T-cell (primary cell): ENCODE data around the gene FLT4. TPM values are rescaled to one million over a fixed set of nuclear protein-coding genes. Genes with fewer than 3 reads are reported as not detected.
A peak's percentile ranks its signal among the peaks of the same experiment; 100 is the strongest.
"Not testable (repeated sequence)": the region's sequence is repeated elsewhere in the genome, so short reads cannot be mapped to it uniquely, and the experiment has no call there.

Source experiments
- ATAC-seq, 4 experiments: fragments of 200-7000 bp in 3 of 4; fragments of 150-1000 bp in 1 of 4; cut with Tn5 transposase; replicated peaks in 1 of 4; 1 replicate in 3 of 4; 2 replicates in 1 of 4; pipeline ENCODE4 v1.10.0; 2021; ENCODE audit warnings: moderate library complexity in 3 of 4, mild to moderate bottlenecking in 2 of 4, moderate number of reproducible peaks in 1 of 4
- CTCF ChIA-PET, 2 donors: fragments of 300-600 bp; sonication (Branson Sonifier 250); formaldehyde crosslinking; loops; one replicate each; lab custom pipeline; 2022; ENCODE audit warnings: antibody characterized with exemption in 2 of 2; lab: Charles Lee
- POLR2A ChIA-PET, 2 donors: fragments of 300-600 bp; sonication (Branson Sonifier 250); formaldehyde crosslinking; loops; one replicate each; lab custom pipeline; 2022; ENCODE audit warnings: antibody characterized with exemption in 2 of 2; lab: Charles Lee
- DNase-seq, 35 experiments: peaks; one replicate each; pipeline versions ENCODE4 v3.0.0 to v3.0.0-alpha.2; 2013 to 2023
- H3K27ac ChIP-seq: one replicate; pipeline ENCODE4 v1.5.1; 2013; ENCODE audit warnings: low read length
- H3K27me3 ChIP-seq, 2 experiments: replicated peaks in 1 of 2; 1 replicate in 1 of 2; 2 replicates in 1 of 2; pipeline versions ENCODE4 v1.6.1 to v1.7.0; 2013; ENCODE audit warnings: low read length in 1 of 2, mixed read lengths in 1 of 2; ENCODE audit not compliant: control insufficient read depth in 2 of 2, insufficient read depth in 2 of 2; ENCODE audit errors: extremely low read depth in 1 of 2
- H3K36me3 ChIP-seq, 2 donors: 1 replicate in 1 of 2; 2 replicates in 1 of 2; pipeline versions ENCODE4 v1.6.1 to v1.7.0; 2013; ENCODE audit warnings: low read length in 1 of 2; ENCODE audit not compliant: control insufficient read depth in 2 of 2, insufficient read depth in 1 of 2; ENCODE audit errors: extremely low read depth in 1 of 2
- H3K4me1 ChIP-seq, 2 experiments: 1 replicate in 1 of 2; 2 replicates in 1 of 2; pipeline versions ENCODE4 v1.6.1 to v1.7.0; 2013; ENCODE audit warnings: low read length in 2 of 2, mixed read lengths in 1 of 2; ENCODE audit not compliant: insufficient read depth in 2 of 2, control insufficient read depth in 1 of 2; ENCODE audit errors: extremely low read depth in 1 of 2
- H3K4me3 ChIP-seq, 2 donors: 1 replicate in 1 of 2; 2 replicates in 1 of 2; pipeline versions ENCODE4 v1.5.1 to v1.7.0; 2013; ENCODE audit warnings: mild to moderate bottlenecking in 2 of 2, low read length in 1 of 2, moderate library complexity in 1 of 2; ENCODE audit not compliant: control insufficient read depth in 1 of 2; ENCODE audit errors: extremely low read depth in 1 of 2
- H3K9me3 ChIP-seq: 2 replicates; pipeline ENCODE4 v1.7.0; 2013
- H3K27ac Mint-ChIP-seq, 2 donors: one replicate each; pipeline ENCODE4 v1.8.0; 2020 to 2021; ENCODE audit warnings: mild to moderate bottlenecking in 2 of 2, mixed read lengths in 2 of 2
- H3K27me3 Mint-ChIP-seq, 2 donors: one replicate each; pipeline ENCODE4 v1.8.0; 2021 to 2022; ENCODE audit warnings: mixed read lengths in 2 of 2
- H3K36me3 Mint-ChIP-seq: one replicate; pipeline ENCODE4 v1.8.0; 2021; ENCODE audit warnings: mixed read lengths
- H3K4me1 Mint-ChIP-seq, 3 donors: one replicate each; pipeline ENCODE4 v1.8.0; 2020 to 2022; ENCODE audit warnings: mixed read lengths in 3 of 3, mild to moderate bottlenecking in 1 of 3
- H3K4me3 Mint-ChIP-seq, 3 donors: one replicate each; pipeline ENCODE4 v1.8.0; 2020 to 2022; ENCODE audit warnings: mild to moderate bottlenecking in 3 of 3, mixed read lengths in 3 of 3, moderate library complexity in 3 of 3
- H3K9me3 Mint-ChIP-seq, 3 donors: one replicate each; pipeline ENCODE4 v1.8.0; 2020 to 2022; ENCODE audit warnings: mixed read lengths in 3 of 3
- WGBS: methylation state at CpG from one replicate; pipeline ENCODE4 v1.1.5; 2013; ENCODE audit warnings: missing lambda C conversion rate; ENCODE audit not compliant: insufficient coverage; 5-methylcytosine and 5-hydroxymethylcytosine counted together
- total RNA-seq, 35 experiments: library from RNA in 6 of 35; stranded (reverse) in 6 of 35; fragments of 120-200 nt in 1 of 35; gene quantifications; one replicate each; pipeline versions ENCODE4 v1.2.1 to v1.2.4 and lab custom pipeline; 2013 to 2026

The FLT4 gene
- total RNA-seq, 5 donors from 2014 or later (not counting 1 experiment from before 2014, with no cell fraction given), result 5.0 to 11.6 (median 8.6) TPM

GRCh38 chr5:180689775-180690174, 40.4 kb upstream of the FLT4 start:
- ChIA-PET POLR2A (no interaction called here), CTCF (no interaction called here)
- Histone ChIP-seq H3K9me3 (no peaks in the 10 kb centered on the region), H3K4me3 (peak overlapping the region; percentile 15 to 34), H3K36me3 (no peaks in the 10 kb centered on the region), H3K27ac (peak overlapping the region; percentile 67), H3K4me1 (peaks cover 46 to 61% of the 10 kb centered on the region in 2 experiments), H3K27me3 (peaks cover 0 to 7% of the 10 kb centered on the region in 2 experiments)
- ATAC-seq, result peak; percentile 23 to 47 (median 37)
- peak overlapping the region; percentile 47 to 71 (median 54) for H3K4me3 Mint-ChIP-seq
- peak overlapping the region; percentile 98 to 99 for H3K27ac Mint-ChIP-seq
- H3K27me3 Mint-ChIP-seq, result peaks cover 0 to 14% of the 10 kb centered on the region in 2 donors
- DNase-seq, result peak in 2 of 35 experiments; percentile 26 to 35
- no CpG with 5 or more reads among the region's 7 CpGs for WGBS
- no peaks in the 10 kb centered on the region for H3K9me3 Mint-ChIP-seq
- peaks cover 69 to 79% (median 69%) of the 10 kb centered on the region in 3 donors for H3K4me1 Mint-ChIP-seq
- H3K36me3 Mint-ChIP-seq, result peaks cover 4% of the 10 kb centered on the region

- ATAC-seq, result peak; percentile 85 to 89 (median 87)
- Mint-ChIP-seq H3K36me3 (peaks cover 4% of the 10 kb centered on the region), H3K4me3 (peak overlapping the region; percentile 47 to 71 (median 54)), H3K27ac (peak overlapping the region; percentile 98 to 99), H3K9me3 (no peaks in the 10 kb centered on the region), H3K4me1 (peaks cover 75 to 79% (median 75%) of the 10 kb centered on the region in 3 donors), H3K27me3 (peaks cover 0 to 14% of the 10 kb centered on the region in 2 donors)
- Histone ChIP-seq H3K36me3 (no peaks in the 10 kb centered on the region), H3K4me3 (peak overlapping the region; percentile 29 to 34), H3K27ac (peak overlapping the region; percentile 67), H3K27me3 (peaks cover 0 to 11% of the 10 kb centered on the region in 2 experiments), H3K4me1 (peaks cover 52 to 67% of the 10 kb centered on the region in 2 experiments), H3K9me3 (no peaks in the 10 kb centered on the region)
- POLR2A ChIA-PET, result no interaction called here
- peak; percentile 26 to 85 (median 59) for DNase-seq
- 0% methylated on average over 2 of the region's 13 CpGs for WGBS
- CTCF ChIA-PET, result interaction anchor here in 1 of 2 donors (0.6 kb wide), 1 partner anchor 431 kb away, joined by 6 read pairs; no protein-coding TSS in a partner anchor
These were observed 39.8 kb upstream of the FLT4 start for GRCh38 chr5:180689071-180689694.

GRCh38 chr5:180688330-180689070, 39.1 kb upstream of the FLT4 start:
- peak in 3 of 4 experiments; percentile 26 to 34 (median 31) for ATAC-seq
- 0% methylated on average over 2 of the region's 8 CpGs for WGBS
- H3K4me1 Mint-ChIP-seq, result peaks cover 82 to 86% (median 82%) of the 10 kb centered on the region in 3 donors

GRCh38 chr5:180686799-180687198, 37.4 kb upstream of the FLT4 start:
- POLR2A ChIA-PET, H3K4me3 ChIP-seq, CTCF ChIA-PET, ATAC-seq, H3K36me3 Mint-ChIP-seq, H3K9me3 ChIP-seq, H3K9me3 Mint-ChIP-seq, H3K27me3 Mint-ChIP-seq, H3K36me3 ChIP-seq, H3K27ac ChIP-seq, H3K27me3 ChIP-seq, DNase-seq: not testable (repeated sequence)
- H3K27ac Mint-ChIP-seq, result peak overlapping the region in 1 of 2 donors; percentile 19
- H3K4me1 ChIP-seq, result peaks cover 60 to 70% of the 10 kb centered on the region in 2 experiments
- peak overlapping the region in 1 of 3 donors; percentile 48 for H3K4me3 Mint-ChIP-seq
- WGBS, result 100% methylated on average over 7 of the region's 12 CpGs
- H3K4me1 Mint-ChIP-seq, result peaks cover 73 to 79% (median 78%) of the 10 kb centered on the region in 3 donors

More at GRCh38 chr5:180688330-180689070, 39.1 kb upstream of the FLT4 start:
- Mint-ChIP-seq H3K27ac (peak overlapping the region; percentile 98 to 99), H3K36me3 (peaks cover 4% of the 10 kb centered on the region), H3K27me3 (peaks cover 0 to 16% of the 10 kb centered on the region in 2 donors), H3K9me3 (no peaks in the 10 kb centered on the region), H3K4me3 (peak overlapping the region; percentile 47 to 71 (median 54))
- peaks cover 59 to 71% of the 10 kb centered on the region in 2 experiments for H3K4me1 ChIP-seq
- ChIA-PET CTCF (interaction anchor here in 1 of 2 donors (0.6 kb wide), 1 partner anchor 430 kb away, joined by 6 read pairs; no protein-coding TSS in a partner anchor), POLR2A (no interaction called here)
- H3K36me3 ChIP-seq, result no peaks in the 10 kb centered on the region
- peak overlapping the region in 1 of 2 donors; percentile 34 for H3K4me3 ChIP-seq
- DNase-seq, result peak in 2 of 35 experiments; percentile 25 to 30
- H3K27ac ChIP-seq, result peak overlapping the region; percentile 67
- H3K27me3 ChIP-seq, result peaks cover 0 to 11% of the 10 kb centered on the region in 2 experiments
- H3K9me3 ChIP-seq, result no peaks in the 10 kb centered on the region

- CTCF ChIA-PET, result interaction anchor here in 1 of 2 donors (0.9 to 1.2 kb wide), 3 partner anchors 33 to 146 kb away, joined by 3 to 4 read pairs (median 3); no protein-coding TSS in a partner anchor
- no peak overlapping the region for H3K4me3 ChIP-seq
- H3K4me1 ChIP-seq, result peaks cover 41 to 51% of the 10 kb centered on the region in 2 experiments
- Mint-ChIP-seq H3K27me3 (peaks cover 0 to 10% of the 10 kb centered on the region in 2 donors), H3K27ac (peak overlapping the region; percentile 89 to 91), H3K9me3 (no peaks in the 10 kb centered on the region), H3K36me3 (no peaks in the 10 kb centered on the region), H3K4me3 (peak overlapping the region in 1 of 3 donors; percentile 50), H3K4me1 (peaks cover 53 to 58% (median 58%) of the 10 kb centered on the region in 3 donors)
- H3K27ac ChIP-seq, result peak overlapping the region; percentile 37
- peak in 28 of 35 experiments; percentile 3 to 59 (median 24) for DNase-seq
- 69% methylated on average over 13 of the region's 15 CpGs for WGBS
- peak; percentile 48 to 71 (median 60) for ATAC-seq
- H3K9me3 ChIP-seq, result no peaks in the 10 kb centered on the region
- H3K27me3 ChIP-seq, result peaks cover 0 to 7% of the 10 kb centered on the region in 2 experiments
- POLR2A ChIA-PET, result no interaction called here
- no peaks in the 10 kb centered on the region for H3K36me3 ChIP-seq
These were observed 35.3 kb upstream of the FLT4 start for GRCh38 chr5:180684623-180685161.
